Measurements from ENCODE around the gene CKB. TPM values are rescaled to one million over a fixed set of nuclear protein-coding genes. Genes with fewer than 3 reads are reported as not detected.
A peak's percentile ranks its signal among the peaks of the same experiment; 100 is the strongest.

Gene CKB
- total RNA-seq, 1 experiment from 2014 or later, result 46.7 TPM

- DNase-seq (ENCODE audit: low read depth), result no peak
These were observed 15.8 kb upstream of the CKB start for GRCh38 chr14:103538291-103539055.

GRCh38 chr14:103537175-103537990 is 14.8 kb upstream of the CKB start:
- peak; percentile 69 for DNase-seq (ENCODE audit: low read depth)

- no peak for DNase-seq (ENCODE audit: low read depth)
These were observed 14.1 kb upstream of the CKB start for GRCh38 chr14:103536693-103537092.

GRCh38 chr14:103535891-103536565 is 13.4 kb upstream of the CKB start:
- DNase-seq (ENCODE audit: low read depth), result no peak

- no peak for DNase-seq (ENCODE audit: low read depth)
These were observed 12.7 kb upstream of the CKB start for GRCh38 chr14:103535081-103535890.

- DNase-seq (ENCODE audit: low read depth), result no peak
These were observed 12.0 kb upstream of the CKB start for GRCh38 chr14:103534576-103535061.

- DNase-seq (ENCODE audit: low read depth), result no peak
These were observed 11.5 kb upstream of the CKB start for GRCh38 chr14:103533999-103534575.

- DNase-seq (ENCODE audit: low read depth), result no peak
These were observed 10.7 kb upstream of the CKB start for GRCh38 chr14:103533137-103533998.

- DNase-seq (ENCODE audit: low read depth), result no peak
These were observed 9.8 kb upstream of the CKB start for GRCh38 chr14:103532216-103533136.

- DNase-seq (ENCODE audit: low read depth), result no peak
These were observed 9.0 kb upstream of the CKB start for GRCh38 chr14:103531421-103532215.

GRCh38 chr14:103530831-103531230 is 8.2 kb upstream of the CKB start:
- DNase-seq (ENCODE audit: low read depth), result no peak

GRCh38 chr14:103530390-103530789 is 7.8 kb upstream of the CKB start:
- DNase-seq (ENCODE audit: low read depth), result no peak

- DNase-seq (ENCODE audit: low read depth), result no peak
These were observed 7.0 kb upstream of the CKB start for GRCh38 chr14:103529383-103530365.

GRCh38 chr14:103528587-103529382 is 6.2 kb upstream of the CKB start, which contains the start of gene TRMT61A:
TSS of gene TRMT61A (plus strand) at chr14:103529196. CDS start at chr14:103529979, 783 bp downstream.
- DNase-seq (ENCODE audit: low read depth), result peak; percentile 88

GRCh38 chr14:103528146-103528586 is 5.5 kb upstream of the CKB start:
- DNase-seq (ENCODE audit: low read depth), result no peak

Measured in LHCN-M2 (cell line).